Epithelial cell of proximal tubule (primary cell): ENCODE data around the gene ATP10B. TPM values are rescaled to one million over a fixed set of nuclear protein-coding genes. Genes with fewer than 3 reads are reported as not detected.
"Not testable (repeated sequence)": the region's sequence is repeated elsewhere in the genome, so short reads cannot be mapped to it uniquely, and the experiment has no call there.

Experiments
- DNase-seq: peaks from one replicate; pipeline ENCODE4 v3.0.0-alpha.2; 2011; ENCODE audit warnings: low read depth
- H3K4me3 ChIP-seq: 2 replicates; pipeline ENCODE4 v1.5.1; 2011; ENCODE audit warnings: low read depth, mild to moderate bottlenecking, low read length
- CTCF ChIP-seq: conservative IDR thresholded peaks from 2 replicates; pipeline ENCODE4 v1.5.1; 2012; ENCODE audit warnings: low read depth, mild to moderate bottlenecking, low read length
- total RNA-seq: library from RNA; depleted of rRNA; stranded (reverse); fragments of >200 nt; gene quantifications from 2 replicates; pipeline ENCODE4 v1.2.3, GENCODE V29; 2015

ATP10B gene
- total RNA-seq, 1 donor from 2014 or later, result 0.06 TPM

- no peak overlapping the region for H3K4me3 ChIP-seq
- DNase-seq, result no peak
- TF ChIP-seq CTCF, result no peak
Observed at GRCh38 chr5:160744268-160745101, 107.5 kb downstream of the ATP10B start.

GRCh38 chr5:160743027-160743426, 109.0 kb downstream of the ATP10B start:
- no peak for TF ChIP-seq CTCF
- no peak for DNase-seq
- no peak overlapping the region for H3K4me3 ChIP-seq

GRCh38 chr5:160742446-160742845, 109.6 kb downstream of the ATP10B start:
- no peak for TF ChIP-seq CTCF
- H3K4me3 ChIP-seq, result no peak overlapping the region
- no peak for DNase-seq

GRCh38 chr5:160727296-160727997, 124.6 kb downstream of the ATP10B start:
- no peak for TF ChIP-seq CTCF
- no peak overlapping the region for H3K4me3 ChIP-seq
- DNase-seq, result no peak

GRCh38 chr5:160726721-160727120, 125.3 kb downstream of the ATP10B start:
- DNase-seq, result no peak
- TF ChIP-seq CTCF, result no peak

GRCh38 chr5:160720822-160721221, 131.2 kb downstream of the ATP10B start:
- H3K4me3 ChIP-seq, result no peak overlapping the region
- no peak for DNase-seq
- TF ChIP-seq CTCF, result no peak

More at GRCh38 chr5:160726721-160727120, 125.3 kb downstream of the ATP10B start:
- H3K4me3 ChIP-seq, result no peak overlapping the region

- DNase-seq, H3K4me3 ChIP-seq: not testable (repeated sequence)
Observed at GRCh38 chr5:160715508-160715907, 136.5 kb downstream of the ATP10B start.
